MM.1S (cell line): Measurements from ENCODE around the gene SBSN.

ENCODE experiments used
- DNase-seq: peaks from one replicate; pipeline ENCODE4 v3.0.0-alpha.2; 2015
- H2AFZ ChIP-seq: fragments of 300-600 bp; sonication (generic); 2 replicates; pipeline ENCODE4 v1.6.0; 2016; ENCODE audit warnings: antibody characterized with exemption, low read length
- H3F3A ChIP-seq: fragments of 300-600 bp; sonication (generic); 2 replicates; pipeline ENCODE4 v1.6.1; 2016; ENCODE audit warnings: mild to moderate bottlenecking, antibody characterized with exemption, low read length, moderate library complexity, mixed read lengths; ENCODE audit not compliant: insufficient read depth
- H3K27ac ChIP-seq: fragments of 300-600 bp; sonication (generic); 2 replicates; pipeline ENCODE4 v1.5.1; 2016; ENCODE audit warnings: mild to moderate bottlenecking, low read length
- H3K27me3 ChIP-seq: fragments of 300-600 bp; sonication (generic); replicated peaks from 2 replicates; pipeline ENCODE4 v1.6.0; 2016; ENCODE audit warnings: low read length; ENCODE audit not compliant: insufficient read depth
- H3K36me3 ChIP-seq: fragments of 300-600 bp; sonication (generic); replicated peaks from 2 replicates; pipeline ENCODE4 v1.6.1; 2016; ENCODE audit warnings: mild to moderate bottlenecking, low read length, mixed read lengths; ENCODE audit not compliant: insufficient read depth
- H3K4me1 ChIP-seq: fragments of 300-600 bp; sonication (generic); 2 replicates; pipeline ENCODE4 v1.6.1; 2016; ENCODE audit warnings: low read length, mixed read lengths
- H3K4me2 ChIP-seq: fragments of 300-600 bp; sonication (generic); 2 replicates; pipeline ENCODE4 v1.6.0; 2016; ENCODE audit warnings: low read depth, low read length
- H3K4me3 ChIP-seq: fragments of 300-600 bp; sonication (generic); 2 replicates; pipeline ENCODE4 v1.5.1; 2016; ENCODE audit warnings: low read length, mixed read lengths
- H3K79me2 ChIP-seq: fragments of 300-600 bp; sonication (generic); 2 replicates; pipeline ENCODE4 v1.6.1; 2016; ENCODE audit warnings: mixed run types, low read length, mixed read lengths
- H3K9ac ChIP-seq: fragments of 300-600 bp; sonication (generic); 2 replicates; pipeline ENCODE4 v1.6.1; 2016; ENCODE audit warnings: low read length, mixed read lengths
- H3K9me2 ChIP-seq: fragments of 300-600 bp; sonication (generic); replicated peaks from 2 replicates; pipeline ENCODE4 v1.6.1; 2016; ENCODE audit warnings: mild to moderate bottlenecking, low read length, mixed read lengths; ENCODE audit not compliant: insufficient read depth
- H3K9me3 ChIP-seq: fragments of 300-600 bp; sonication (generic); replicated peaks from 2 replicates; pipeline ENCODE4 v1.6.1; 2016; ENCODE audit warnings: mild to moderate bottlenecking, low read length, mixed read lengths; ENCODE audit not compliant: insufficient read depth
- H4K20me1 ChIP-seq: fragments of 300-600 bp; sonication (generic); 2 replicates; pipeline ENCODE4 v1.6.1; 2016; ENCODE audit warnings: mild to moderate bottlenecking, low read length, moderate library complexity, mixed read lengths; ENCODE audit not compliant: insufficient read depth
- CTCF ChIP-seq: fragments of 300-600 bp; sonication (generic); IDR thresholded peaks from 2 replicates; pipeline ENCODE4 v1.5.1; 2016; ENCODE audit warnings: antibody characterized with exemption, low read length, mixed read lengths
- EZH2 ChIP-seq: fragments of 300-600 bp; sonication (generic); optimal IDR thresholded peaks from 2 replicates; pipeline ENCODE3; 2017; ENCODE audit warnings: low read depth, mild to moderate bottlenecking, antibody characterized with exemption, low read length, mixed read lengths
- EZH2phosphoT487 ChIP-seq: fragments of 300-600 bp; sonication (generic); IDR thresholded peaks from 2 replicates; pipeline ENCODE4 v1.6.1; 2018; ENCODE audit warnings: antibody characterized with exemption, low read length

The SBSN gene

GRCh38 chr19:35533822-35534392 lies 5.8 kb upstream of the SBSN start:
- Histone ChIP-seq H3K27ac (no peak overlapping the region), H3K27me3 (peaks cover 83% of the 10 kb centered on the region), H3K36me3 (no peaks in the 10 kb centered on the region), H3K4me3 (no peak overlapping the region), H3K4me2 (no peak overlapping the region), H3K4me1 (no peaks in the 10 kb centered on the region), H3K9me3 (no peaks in the 10 kb centered on the region), H3K9ac (no peak overlapping the region), H4K20me1 (no peaks in the 10 kb centered on the region), H3K79me2 (no peaks in the 10 kb centered on the region), H2AFZ (no peak overlapping the region), H3F3A (no peaks in the 10 kb centered on the region), H3K9me2 (no peaks in the 10 kb centered on the region)
- DNase-seq: no peak
- TF ChIP-seq EZH2phosphoT487 (no peak), EZH2 (no peak), CTCF (no peak)

GRCh38 chr19:35533201-35533821 lies 5.2 kb upstream of the SBSN start, which contains the start of gene GAPDHS:
GAPDHS (plus strand) TSS chr19:35533456; CDS start chr19:35533528, 72 bp downstream.
- Histone ChIP-seq H3K79me2 (no peaks in the 10 kb centered on the region), H3K36me3 (no peaks in the 10 kb centered on the region), H3K4me3 (no peak within 1 kb of the TSS), H3K4me2 (no peak within 1 kb of the TSS), H3K4me1 (no peaks in the 10 kb centered on the region), H2AFZ (no peak within 1 kb of the TSS), H3K9me2 (no peaks in the 10 kb centered on the region), H3K27ac (no peak within 1 kb of the TSS), H4K20me1 (no peaks in the 10 kb centered on the region), H3F3A (no peaks in the 10 kb centered on the region), H3K9ac (no peak within 1 kb of the TSS), H3K9me3 (no peaks in the 10 kb centered on the region), H3K27me3 (peaks cover 89% of the 10 kb centered on the region)
- no peak for TF ChIP-seq CTCF
- no peak for TF ChIP-seq EZH2
- no peak for TF ChIP-seq EZH2phosphoT487
- no peak for DNase-seq

GRCh38 chr19:35531291-35531690 lies 3.2 kb upstream of the SBSN start:
- no peaks in the 10 kb centered on the region for H3K4me1 ChIP-seq
- H4K20me1 ChIP-seq: no peaks in the 10 kb centered on the region
- no peaks in the 10 kb centered on the region for H3K9me3 ChIP-seq
- TF ChIP-seq EZH2: no peak
- TF ChIP-seq CTCF: no peak
- TF ChIP-seq EZH2phosphoT487: no peak
- no peaks in the 10 kb centered on the region for H3K9me2 ChIP-seq
- no peak overlapping the region for H3K4me3 ChIP-seq
- H3K9ac ChIP-seq: no peak overlapping the region
- H3K4me2 ChIP-seq: no peak overlapping the region
- H3K27ac ChIP-seq: no peak overlapping the region
- no peak for DNase-seq
- no peak overlapping the region for H2AFZ ChIP-seq
- H3K79me2 ChIP-seq: no peaks in the 10 kb centered on the region
- peaks cover 91% of the 10 kb centered on the region for H3K27me3 ChIP-seq
- H3F3A ChIP-seq: no peaks in the 10 kb centered on the region
- no peaks in the 10 kb centered on the region for H3K36me3 ChIP-seq
